ENCODE measurements around the gene NEXMIF. TPM values are rescaled to one million over a fixed set of nuclear protein-coding genes. Genes with fewer than 3 reads are reported as not detected.

NEXMIF gene
- total and polyA plus RNA-seq, 9 of the 15 experiments (the other 6 are each of a cell fraction or from before 2014, with no cell fraction given), result not detected

GRCh38 chrX:74906417-74906816 lies 18.8 kb downstream of the NEXMIF start:
- H3K27me3 ChIP-seq (ENCODE audit: control insufficient read depth in 2 of 2, insufficient read depth in 2 of 2, low read length in 2 of 2), result no peaks in the 10 kb centered on the region
- H4K20me1 ChIP-seq (replicated peaks; ENCODE audit: control insufficient read depth, insufficient read depth, low read length), result no peaks in the 10 kb centered on the region
- H3K36me3 ChIP-seq (ENCODE audit: control insufficient read depth, insufficient read depth, low read length), result no peaks in the 10 kb centered on the region
- no peak overlapping the region for H3K27ac ChIP-seq (ENCODE audit: extremely low read depth, low read depth, low read length)
- intact Hi-C loops (cut with micrococcal nuclease), result no loop called here
- H2AFZ ChIP-seq (ENCODE audit: low read depth, low read length), result no peak overlapping the region
- in situ Hi-C loops (cut with MboI), result no loop called here
- no peak overlapping the region for H3K9ac ChIP-seq (ENCODE audit: insufficient read depth in 1 of 2, low read depth in 2 of 2, low read length in 2 of 2)
- FAIRE-seq (no peak), DNase-seq (ENCODE audit: extremely low read depth in 1 of 4, low spot score in 3 of 4) (no peak), ATAC-seq (no peak)
- no peak overlapping the region for H3K4me3 ChIP-seq
- WGBS (ENCODE audit: insufficient coverage, low coverage, missing lambda C conversion rate), result 0% methylated on average over 3 of the region's 3 CpGs
- H3K9me3 ChIP-seq (replicated peaks; ENCODE audit: control insufficient read depth, insufficient read depth, low read depth, low read length), result no peaks in the 10 kb centered on the region
- no peaks in the 10 kb centered on the region for H3K79me2 ChIP-seq (ENCODE audit: control insufficient read depth, insufficient read depth, low read length)
- BruUV-seq (replicated peaks), result no TSS peak
- ChIA-PET POLR2A (no interaction called here), CTCF (ENCODE audit: low intra/inter-chr PET ratio) (no interaction called here)
- no peak overlapping the region for H3K4me2 ChIP-seq (ENCODE audit: insufficient read depth, low read length)
- no peaks in the 10 kb centered on the region for H3K9me1 ChIP-seq (ENCODE audit: control insufficient read depth, insufficient read depth, low read length)
- no peaks in the 10 kb centered on the region for H3K4me1 ChIP-seq (replicated peaks in 1 of 2; ENCODE audit: control insufficient read depth in 2 of 2, insufficient read depth in 2 of 2, low read length in 2 of 2)
- TF ChIP-seq FOS (IDR thresholded peaks at IDR 0.05; ENCODE audit: extremely low read depth, insufficient read length), result no peak
- no peak for TF ChIP-seq HLTF (IDR thresholded peaks at IDR 0.05)
- no peak for TF ChIP-seq PCBP2 (IDR thresholded peaks at IDR 0.05; ENCODE audit: low read depth, low read length, poor library complexity, severe bottlenecking)
- TF ChIP-seq CHCHD3 (CRISPR knock-in tag; IDR thresholded peaks at IDR 0.05), result no peak
- TF ChIP-seq MCM2 (IDR thresholded peaks at IDR 0.05; ENCODE audit: low read depth), result no peak
- TF ChIP-seq SREBF2 (CRISPR knock-in tag; IDR thresholded peaks at IDR 0.05), result no peak
- no peak for TF ChIP-seq SREBF1 (IDR thresholded peaks at IDR 0.05; ENCODE audit: borderline replicate concordance, low read depth, low read length)
- TF ChIP-seq E2F4 (CRISPR knock-in tag; IDR thresholded peaks at IDR 0.05; ENCODE audit: low read depth), result no peak
- no peak for TF ChIP-seq ETS1 (conservative IDR thresholded peaks at IDR 0.05; ENCODE audit: control insufficient read depth, low read depth, low read length)
- no peak for TF ChIP-seq TAF7 (tag; IDR thresholded peaks at IDR 0.05)
- TF ChIP-seq HDAC1 (IDR thresholded peaks at IDR 0.05), result no peak
- no peak for TF ChIP-seq CREB3L1 (IDR thresholded peaks at IDR 0.05; ENCODE audit: borderline replicate concordance, low read depth)
- no peak for TF ChIP-seq BRD9 (IDR thresholded peaks at IDR 0.05; ENCODE audit: low read depth, partially characterized antibody)
- TF ChIP-seq SNAPC5 (CRISPR knock-in tag; IDR thresholded peaks at IDR 0.05), result no peak
- no peak for TF ChIP-seq HNRNPLL (IDR thresholded peaks at IDR 0.05; ENCODE audit: low read depth, low read length, poor library complexity, severe bottlenecking)
- no peak for TF ChIP-seq TRIM24 (IDR thresholded peaks at IDR 0.05)

Data from K562 (cell line).